NCI-H1694 treated with DMSO at 0.1 percent for 48 hours (cell line): ENCODE results near the gene LIM2.

ENCODE experiments used
- DNase-seq: peaks from one replicate; lab custom pipeline; 2025; lab: John Stamatoyannopoulos, UW

The LIM2 gene

DNA sequence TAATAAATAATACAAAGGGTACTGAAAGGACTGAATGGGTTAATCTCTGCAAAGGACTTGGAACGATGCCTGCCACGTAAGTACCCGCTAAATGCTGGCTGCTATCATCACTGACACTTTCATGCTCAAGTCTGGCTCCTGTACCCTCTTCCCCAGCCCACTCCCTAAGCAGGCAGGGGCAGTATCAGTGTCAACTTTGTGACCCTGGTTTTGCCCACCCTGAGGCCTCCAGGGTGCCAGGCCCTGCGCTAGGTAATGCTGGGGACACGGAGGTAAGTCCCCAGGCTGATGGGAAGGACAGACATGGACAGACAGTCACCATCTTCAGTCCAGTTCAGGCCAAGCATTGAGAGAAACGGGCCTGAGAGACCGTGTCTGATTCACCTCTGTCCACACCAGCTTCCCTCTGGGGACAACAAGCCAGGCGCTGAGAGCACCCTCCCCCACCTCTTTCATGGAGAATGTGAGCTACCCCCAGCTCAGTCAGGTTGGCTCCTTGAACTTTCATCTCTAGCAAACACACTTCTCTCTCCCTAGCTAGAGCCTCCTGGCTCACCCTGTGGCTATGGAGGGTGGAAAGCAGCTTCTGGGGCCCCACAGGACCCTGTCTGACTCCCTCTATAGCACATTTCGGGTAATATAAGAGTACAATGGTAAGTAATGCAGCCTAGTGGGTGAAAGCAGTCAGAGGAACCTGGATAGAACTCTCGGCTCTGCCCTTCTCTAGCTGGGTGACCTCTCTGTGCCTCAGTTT lies 22.4 kb downstream of the LIM2 start:
- no peak for DNase-seq

DNA sequence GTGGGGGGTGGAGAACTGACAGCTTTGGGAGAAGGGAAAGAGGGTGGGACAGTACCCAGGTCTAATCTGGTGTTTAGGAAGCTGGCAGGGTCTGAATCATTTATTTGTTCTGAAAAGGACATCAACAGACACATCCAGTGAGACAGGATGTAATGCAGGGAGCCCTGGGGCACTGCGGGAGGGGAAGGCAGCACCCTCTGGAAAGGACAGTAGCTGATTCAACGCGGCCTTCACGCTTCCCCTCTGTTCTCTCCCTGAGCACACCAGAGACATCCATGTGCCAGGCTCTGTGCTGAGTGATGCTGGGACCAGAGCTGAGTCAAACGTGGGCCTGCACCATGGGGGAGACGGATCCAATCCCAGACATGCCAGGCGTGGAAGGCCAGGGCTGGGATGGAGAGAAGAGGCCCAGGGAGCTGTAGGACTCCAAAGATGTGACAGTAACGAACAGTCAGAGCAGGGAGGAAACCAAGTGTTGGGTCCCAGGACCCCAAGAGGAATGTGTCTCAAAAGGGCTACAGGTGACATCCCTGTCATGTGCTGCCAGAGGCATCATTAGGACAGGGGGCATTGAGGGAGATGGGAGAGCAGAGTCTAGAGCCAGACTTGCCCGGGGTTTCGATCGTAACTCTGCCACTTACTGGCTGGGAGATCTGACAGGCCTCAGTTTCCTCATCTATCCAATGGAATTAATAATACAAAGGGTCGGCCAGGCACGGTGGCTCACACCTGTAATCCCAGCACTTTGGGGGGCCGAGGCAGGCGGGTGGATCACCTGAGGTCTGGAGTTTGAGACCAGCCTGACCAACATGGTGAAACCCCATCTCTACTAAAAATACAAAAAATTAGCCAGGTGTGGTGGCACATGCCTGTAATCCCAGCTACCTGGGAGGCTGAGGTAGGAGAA lies 23.3 kb downstream of the LIM2 start:
- DNase-seq = no peak

DNA sequence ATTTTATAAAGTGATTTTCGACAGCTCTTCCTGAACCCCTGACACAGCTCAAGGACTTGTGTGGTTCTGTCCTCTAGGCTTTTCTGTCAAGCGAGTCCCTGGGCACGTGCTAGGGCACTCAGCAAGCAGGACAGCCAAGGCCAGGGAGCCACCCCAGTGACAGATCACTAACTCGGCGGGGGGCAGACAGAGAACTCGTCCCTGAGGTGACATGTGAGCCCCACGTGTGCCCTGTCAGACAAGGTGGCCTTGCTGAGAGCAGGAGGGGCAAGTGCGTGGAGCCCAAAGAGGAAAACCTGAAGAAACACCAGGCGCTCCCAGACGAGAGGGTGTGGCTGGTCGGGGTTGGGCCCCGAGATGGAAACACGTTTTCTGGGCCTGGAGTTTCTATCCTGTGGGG lies 26.5 kb downstream of the LIM2 start:
- no peak for DNase-seq

DNA sequence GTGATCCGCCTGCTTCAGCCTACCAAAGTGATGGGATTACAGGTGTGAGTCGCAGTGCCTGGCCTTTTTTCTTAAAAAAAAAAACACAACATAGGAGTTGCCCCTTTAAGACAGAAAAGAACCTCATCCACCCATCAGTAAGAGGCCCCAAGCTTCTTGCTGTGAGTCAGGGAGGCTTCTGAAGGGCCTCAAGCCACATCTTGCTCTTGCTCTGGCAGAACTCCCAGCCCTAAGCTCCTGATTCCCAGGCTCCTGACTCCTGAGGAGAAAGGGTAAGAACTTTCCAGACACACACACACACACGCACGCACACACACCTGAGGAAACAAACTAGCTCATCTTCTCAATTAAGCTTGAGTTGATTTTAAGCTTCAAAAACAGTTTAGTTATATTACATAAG lies 28.5 kb downstream of the LIM2 start:
- DNase-seq = no peak

DNA sequence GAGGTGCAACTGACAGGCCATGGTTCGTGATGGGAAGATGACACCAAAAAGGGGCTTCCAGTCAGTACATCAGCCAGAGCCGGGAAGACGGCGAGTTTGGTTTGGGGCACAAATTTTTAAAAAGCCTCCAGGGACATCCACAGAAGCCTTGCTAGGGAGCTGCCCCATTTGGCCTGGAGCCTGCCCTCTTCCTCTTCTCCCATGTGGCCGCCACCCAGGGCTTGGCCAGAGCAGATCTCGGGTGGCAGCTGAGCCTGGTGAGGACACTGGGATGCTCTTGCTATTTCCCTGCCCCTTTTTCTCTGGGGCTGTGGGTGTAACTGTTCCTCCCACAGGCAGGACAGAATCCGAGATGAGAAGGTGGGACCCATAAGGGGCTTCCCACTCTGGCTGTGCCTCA lies 29.8 kb downstream of the LIM2 start:
- no peak for DNase-seq

DNA sequence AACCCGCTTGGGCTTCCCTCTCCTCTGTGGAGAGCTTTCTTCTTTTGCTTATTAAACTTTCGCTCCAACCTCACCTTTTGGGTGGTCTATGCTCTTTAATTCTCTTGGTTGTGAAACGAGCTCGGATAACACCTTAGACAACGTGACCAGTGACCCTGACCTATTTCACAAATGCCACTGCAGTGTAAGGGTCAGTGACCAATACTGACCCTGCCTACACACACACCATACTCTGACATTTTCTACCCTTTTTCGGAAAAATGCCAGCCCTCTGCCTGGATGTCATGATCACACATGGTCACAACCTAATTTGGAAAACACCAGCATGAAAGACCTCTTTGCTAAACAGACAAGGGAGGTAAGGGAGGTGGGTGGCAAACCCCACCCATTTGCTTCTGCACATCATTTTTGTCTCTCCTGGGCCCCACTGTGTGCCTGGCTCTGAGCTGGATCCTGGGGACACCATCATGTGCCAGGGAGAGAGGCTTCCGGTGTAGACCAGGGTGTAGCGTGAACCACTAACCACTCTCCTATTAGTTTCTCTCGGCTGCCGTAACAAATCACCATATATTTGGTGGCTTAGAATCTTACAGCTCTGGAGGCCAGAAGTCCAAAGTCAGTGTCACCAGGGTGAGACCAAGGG lies 31.5 kb downstream of the LIM2 start:
- no peak for DNase-seq

DNA sequence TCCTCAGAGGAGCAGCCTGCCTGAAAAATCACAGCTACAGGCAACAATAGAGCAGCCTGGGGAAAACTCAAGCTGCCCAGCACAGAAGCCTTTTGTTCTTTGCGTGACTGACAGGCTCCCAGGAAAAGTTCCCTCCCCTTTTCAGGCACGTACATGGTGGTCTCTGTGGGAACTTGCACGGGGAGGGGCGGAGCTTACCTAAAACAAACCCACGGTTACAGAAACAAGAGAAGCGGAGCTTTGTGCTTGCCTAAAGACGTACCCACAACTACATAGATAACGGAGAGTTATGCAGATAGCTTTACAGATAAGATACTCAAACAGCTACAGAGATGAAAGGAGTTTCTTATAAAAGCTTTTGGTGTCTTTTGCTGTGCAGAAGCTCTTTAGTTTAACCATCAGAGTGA lies 33.0 kb downstream of the LIM2 start:
- DNase-seq = no peak

DNA sequence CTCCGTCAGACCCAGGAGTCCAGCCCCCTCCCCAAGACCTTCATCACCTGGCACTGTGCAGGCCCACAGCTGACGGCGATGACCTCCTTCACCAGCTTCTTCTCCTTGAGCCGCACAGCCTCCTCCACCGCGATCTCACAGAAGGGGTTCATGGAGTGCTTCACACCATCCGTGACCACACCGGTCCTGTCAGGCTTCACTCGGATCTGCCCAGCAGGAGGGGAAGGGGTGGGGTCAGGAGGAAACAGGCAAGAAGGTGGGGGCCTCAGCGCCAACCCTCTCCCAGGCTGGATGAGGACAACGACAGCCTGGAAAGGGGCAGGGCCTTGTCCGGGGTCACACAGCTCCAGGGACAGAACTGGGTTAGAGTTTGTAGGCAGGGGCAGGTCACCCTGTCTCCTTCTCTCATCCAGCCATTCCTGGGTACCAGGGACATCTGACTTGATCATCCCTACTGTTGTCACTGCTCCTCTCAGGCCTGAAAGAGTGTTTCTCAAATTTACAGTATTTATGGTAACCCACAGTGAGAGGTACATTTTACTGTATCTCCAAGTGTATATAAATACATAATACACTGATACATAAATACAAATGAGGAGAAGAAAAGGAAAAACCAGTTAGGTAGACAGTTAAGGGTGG lies 33.6 kb downstream of the LIM2 start:
- no peak for DNase-seq

DNA sequence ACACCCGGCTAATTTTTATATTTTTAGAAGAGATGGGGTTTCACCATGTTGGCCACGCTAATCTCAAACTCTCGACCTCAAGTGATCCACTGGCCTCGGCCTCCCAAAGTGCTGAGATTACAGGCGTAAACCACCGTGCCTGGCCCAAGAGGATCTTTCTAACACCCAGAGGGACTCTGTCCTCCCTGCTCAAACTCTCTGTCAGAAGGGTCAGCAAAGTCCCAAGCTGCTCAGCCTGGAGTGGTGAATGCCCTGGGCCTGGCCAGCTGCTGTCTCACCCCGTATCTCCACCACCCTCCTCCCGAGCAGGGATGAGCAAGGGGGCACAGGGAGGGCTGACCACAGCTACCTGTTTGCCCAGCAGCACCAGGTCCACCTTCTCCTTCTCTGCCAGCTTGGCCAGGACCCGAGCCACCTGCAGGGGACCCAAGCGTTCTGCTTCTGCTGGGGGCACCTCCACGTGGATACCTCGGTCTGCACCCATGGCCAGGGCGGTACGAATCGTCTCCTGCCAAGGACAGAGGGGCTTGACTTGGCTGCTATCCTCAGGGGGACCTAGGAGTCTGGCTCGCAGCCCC lies 34.9 kb downstream of the LIM2 start:
- no peak for DNase-seq

DNA sequence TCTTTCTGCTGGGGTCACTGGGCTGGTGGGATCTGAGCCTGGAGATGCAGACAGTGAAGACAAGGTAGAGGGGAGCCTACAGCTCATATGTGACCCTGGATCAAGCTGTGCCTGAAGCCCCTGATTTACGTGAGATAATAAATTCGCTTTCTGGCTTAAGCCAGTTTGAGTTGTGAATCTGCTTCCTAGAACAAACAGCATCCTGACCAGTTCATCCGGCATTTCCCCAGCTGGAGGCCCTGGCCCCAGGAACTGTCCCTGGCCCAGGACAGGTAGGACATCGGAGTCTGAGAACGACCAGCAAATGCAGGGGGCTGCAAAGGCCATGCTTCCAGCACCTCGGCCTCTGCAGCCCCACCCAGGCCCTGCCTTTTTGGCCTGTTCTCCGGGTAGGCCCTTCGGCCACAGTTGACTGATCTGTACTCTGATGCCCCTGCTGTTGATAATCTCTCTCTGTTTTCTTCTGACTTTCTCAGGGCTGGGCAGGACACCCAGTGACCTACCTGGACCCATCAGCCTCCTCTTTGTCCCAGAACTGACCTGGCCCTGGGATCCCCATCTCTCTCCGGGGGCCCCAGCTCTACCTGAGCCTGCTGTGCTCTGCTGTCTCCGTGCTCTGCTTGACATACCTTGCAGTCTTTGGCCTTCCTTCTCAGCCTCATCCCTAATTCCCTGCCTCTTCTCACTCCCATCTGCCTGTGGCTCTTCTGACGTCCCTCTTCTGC lies 36.3 kb downstream of the LIM2 start:
- no peak for DNase-seq

DNA sequence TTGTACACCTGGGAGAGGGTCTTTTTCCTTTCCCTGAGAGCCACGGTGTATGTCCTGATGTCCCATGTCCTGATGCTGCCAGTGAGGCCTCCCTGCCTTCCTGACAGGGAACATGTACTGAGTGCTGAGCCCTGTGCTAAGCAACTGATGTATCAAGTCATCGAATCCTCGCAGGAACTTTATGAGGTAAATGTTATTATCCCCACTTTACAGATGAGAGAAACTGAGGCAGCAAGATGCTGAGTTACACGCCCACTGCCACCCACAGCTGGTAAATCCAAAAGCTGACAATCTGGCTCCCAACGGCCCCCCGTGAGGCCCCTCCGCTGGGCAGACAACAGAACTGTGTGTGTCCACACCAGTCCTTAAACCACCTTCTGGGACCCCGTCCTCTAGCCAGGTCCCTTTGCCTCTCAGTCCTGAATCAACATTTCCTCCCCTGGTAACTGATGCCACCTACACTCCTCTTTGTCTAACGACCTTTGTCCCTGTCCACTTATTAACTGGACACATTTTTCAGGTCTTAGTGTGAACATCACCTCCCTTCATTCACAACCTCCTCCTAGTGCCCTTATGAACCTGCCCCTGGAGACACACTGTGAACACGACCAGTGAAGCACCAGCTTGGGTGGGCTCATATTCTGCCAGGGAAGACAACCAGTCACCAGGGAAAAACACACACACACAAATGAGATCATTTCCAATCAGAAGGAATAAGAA lies 40.4 kb downstream of the LIM2 start:
- no peak for DNase-seq

DNA sequence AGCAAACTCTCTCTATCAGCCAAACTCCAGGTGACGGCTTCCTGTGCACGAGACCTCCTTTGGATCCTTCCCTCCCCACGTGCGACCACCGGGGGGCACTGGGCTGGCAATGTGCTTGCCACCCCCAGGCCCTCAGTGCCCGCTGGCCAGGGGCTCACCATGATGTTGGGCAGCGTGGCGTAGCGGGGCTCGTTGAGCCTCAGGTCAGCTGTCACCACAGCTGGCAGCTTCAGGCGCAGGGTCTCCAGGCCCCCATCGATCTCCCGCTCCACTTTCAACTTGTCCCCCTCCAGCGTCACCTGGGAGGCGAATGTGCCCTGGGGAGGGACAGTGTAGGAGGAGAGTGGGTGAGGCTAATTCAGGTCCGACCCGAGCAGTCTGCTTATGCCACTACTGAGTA lies 41.0 kb downstream of the LIM2 start:
- DNase-seq = no peak

DNA sequence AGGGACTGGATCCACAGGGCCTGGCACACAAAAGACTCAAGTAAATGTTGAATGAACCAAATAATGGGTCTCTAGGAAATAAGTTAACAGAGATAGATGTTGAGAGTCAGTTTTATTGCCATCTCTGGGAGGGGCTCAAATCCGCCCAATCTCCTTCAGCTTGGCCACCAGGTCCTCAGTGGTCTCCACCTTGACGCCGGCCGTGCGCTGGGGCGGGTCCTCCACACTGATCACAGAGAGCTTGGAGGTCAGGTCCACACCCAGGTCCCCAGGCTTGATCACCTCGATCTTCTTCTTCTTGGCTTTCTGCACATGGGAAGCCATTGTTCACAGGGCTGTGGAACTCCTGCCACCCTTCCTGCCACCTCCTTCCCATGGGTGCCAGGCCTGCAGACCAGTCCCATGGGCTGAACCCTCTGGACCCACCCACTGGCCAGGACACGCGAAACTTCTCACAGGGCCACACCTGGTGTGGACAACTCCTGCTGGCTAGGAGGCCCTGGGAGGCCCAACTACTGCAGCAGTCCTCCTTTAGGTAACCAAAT lies 42.6 kb downstream of the LIM2 start:
- DNase-seq = no peak

DNA sequence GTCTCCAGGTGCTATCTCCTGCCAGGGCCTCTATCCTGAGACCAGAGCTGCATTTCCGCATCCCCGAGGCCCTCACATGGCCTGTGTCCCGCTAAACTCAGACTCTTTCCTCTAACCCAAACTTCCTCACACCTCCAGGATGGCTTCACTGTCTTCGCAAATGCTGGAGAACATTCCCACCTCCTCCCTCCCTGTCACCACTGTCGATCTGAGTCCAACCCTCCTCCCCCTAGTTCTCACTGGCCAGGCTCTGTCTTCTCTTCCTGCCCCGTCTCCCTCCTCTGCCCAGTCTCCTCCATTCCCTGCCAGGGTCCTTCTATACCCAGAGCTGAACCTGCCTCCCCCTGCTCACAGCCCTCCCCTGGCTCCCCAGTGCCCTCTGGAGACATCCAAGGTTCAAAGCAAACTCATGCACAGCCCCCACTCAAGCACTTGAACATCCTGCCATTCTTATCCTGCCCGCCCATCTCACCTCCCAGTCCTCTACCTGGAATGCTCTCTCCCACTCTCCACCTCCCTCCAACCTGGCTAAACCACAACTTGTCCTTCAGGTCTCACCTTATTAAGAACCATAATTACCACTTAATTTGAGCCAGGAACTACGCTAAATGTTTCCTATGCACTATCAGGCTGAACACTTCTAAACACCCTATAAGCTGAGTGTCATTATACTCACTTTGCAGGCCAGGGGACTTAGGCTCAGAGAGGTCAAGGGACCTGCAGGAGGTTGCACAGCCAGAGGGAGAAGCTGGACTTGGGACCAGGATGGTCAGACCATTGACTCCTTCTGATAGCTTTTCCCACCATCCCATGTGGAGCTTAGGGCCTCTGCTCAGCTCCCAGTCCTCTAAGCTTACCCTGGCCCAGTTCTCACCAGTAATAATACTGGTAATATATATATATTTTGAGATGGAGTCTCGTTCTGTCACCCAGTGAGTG lies 44.9 kb downstream of the LIM2 start:
- DNase-seq = no peak

DNA sequence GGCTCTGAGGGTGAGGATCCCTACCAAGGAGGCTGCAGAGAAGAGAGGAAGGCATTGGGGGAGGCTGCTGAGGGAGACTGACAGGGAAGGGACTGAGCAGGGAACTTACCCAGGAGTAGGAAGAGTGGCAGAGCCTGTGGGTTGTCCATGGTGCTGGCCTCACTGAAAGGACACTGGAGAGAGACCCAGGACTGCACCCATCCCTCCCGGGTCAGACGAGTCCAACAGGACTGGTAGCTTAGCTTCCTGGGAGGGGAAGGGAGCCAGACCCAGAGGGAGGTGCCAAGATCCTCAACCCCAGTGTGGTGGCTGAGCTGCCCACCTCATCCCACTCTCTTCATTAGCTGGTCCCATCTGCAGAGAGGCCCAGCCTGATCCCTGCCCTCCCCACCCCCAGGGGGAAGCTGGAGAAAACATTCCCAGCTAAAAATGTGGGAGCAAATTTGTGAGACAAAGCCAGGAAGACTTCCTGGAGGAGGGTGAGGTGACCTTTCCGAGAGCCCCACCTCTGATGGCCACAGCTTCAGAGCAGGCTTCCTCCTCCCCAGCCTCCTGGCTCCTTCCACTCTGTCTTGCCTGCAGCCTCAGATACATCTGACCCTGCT lies 45.7 kb downstream of the LIM2 start, which contains the start of gene VSIG10L:
Gene VSIG10L (minus strand): TSS at position 164 of the 605 bp plus-strand sequence. CDS start 15 bp downstream, at position 149.
- DNase-seq = no peak

DNA sequence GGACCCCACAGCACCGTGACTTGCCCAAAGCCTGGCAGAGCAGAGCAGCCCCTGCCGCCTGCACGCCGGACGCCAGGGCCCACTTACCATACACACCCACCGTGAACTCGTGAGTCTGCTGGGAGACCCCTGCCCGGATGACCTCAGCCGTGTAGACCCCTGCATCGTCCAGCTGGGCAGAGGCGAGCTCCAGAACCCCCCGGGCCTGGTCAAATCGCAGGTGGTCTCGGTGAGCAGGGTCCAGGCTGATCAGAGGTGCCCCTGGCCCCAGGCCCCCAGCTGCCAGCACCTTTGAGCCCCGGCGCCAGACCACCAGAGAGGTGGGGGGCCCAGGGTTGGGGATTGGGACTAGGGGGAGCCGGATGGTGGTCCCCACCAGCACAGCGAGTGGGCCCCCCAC lies 46.7 kb downstream of the LIM2 start:
- no peak for DNase-seq

DNA sequence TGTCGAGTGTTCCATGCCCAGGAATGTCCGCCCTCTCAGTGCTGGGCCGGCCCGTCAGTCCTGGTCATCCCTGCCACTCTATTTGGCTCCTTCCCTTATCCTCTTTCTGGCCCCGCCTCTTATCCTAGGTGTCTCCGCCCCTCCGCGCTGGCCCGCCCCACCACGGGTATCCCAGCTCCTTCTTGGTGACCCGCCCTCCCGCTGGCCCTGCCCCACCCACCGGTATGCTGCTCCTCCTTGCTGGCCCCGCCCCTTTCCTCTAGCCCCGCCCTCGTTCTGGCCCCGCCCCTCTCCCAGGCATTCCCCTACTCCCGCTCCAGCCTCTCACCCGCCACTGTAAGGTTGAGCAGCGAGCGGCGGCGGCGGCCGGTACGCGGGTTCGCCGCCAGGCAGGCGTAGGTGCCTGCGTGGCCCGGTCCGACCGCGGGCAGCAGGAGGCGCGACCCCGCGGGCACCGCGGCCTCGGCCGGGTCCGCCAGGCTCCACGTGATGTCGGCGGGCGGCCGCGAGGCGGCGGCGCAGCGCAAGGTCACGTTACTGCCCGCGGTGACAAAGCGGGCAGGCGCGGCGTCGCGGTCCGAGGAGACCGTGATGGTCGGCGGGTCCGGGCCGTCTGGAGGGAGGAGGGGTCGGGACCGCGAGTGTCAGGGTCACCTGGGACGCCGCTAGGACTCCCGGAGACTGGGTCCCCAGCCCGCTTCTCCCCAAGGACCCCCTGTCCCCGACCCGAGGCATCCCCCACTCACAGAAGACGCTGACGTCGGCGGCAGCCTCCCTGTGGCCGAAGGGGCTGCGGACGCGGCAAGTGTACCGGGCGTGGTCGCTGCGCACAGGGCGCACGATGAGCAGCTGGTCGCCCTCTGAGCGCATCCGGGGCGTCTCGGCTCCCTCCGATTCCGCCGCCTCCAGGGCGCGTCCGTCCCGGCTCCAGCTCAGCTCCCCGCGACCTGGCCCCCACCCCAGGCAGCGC lies 47.8 kb downstream of the LIM2 start:
- no peak for DNase-seq

DNA sequence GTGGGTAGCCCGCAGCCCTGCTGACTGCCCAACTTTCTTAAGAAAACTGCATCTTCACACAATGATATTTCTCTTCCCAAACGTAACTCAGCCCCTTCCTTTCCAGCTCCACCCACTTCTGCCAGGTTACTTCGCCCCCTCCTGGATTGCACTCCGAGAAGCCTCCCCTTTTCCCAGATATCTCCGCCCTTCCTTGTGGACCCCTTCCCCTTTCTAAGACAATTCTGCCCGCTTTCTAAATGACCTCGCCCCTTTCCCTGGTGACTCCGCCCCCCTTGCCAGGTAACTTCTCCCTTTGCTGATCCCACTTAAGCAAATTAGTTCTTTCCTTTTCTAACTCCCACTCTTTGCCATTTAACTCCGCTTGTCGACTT lies 48.5 kb downstream of the LIM2 start:
- DNase-seq = no peak
